Measurements from ENCODE around the gene CD27. TPM values are rescaled to one million over a fixed set of nuclear protein-coding genes. Genes with fewer than 3 reads are reported as not detected.
A peak's percentile ranks its signal among the peaks of the same experiment; 100 is the strongest.
"Not testable (repeated sequence)": the region's sequence is repeated elsewhere in the genome, so short reads cannot be mapped to it uniquely, and the experiment has no call there.

Gene CD27
- total RNA-seq, 3 donors from 2014 or later: 52.3 to 100 (median 89.8) TPM

DNA sequence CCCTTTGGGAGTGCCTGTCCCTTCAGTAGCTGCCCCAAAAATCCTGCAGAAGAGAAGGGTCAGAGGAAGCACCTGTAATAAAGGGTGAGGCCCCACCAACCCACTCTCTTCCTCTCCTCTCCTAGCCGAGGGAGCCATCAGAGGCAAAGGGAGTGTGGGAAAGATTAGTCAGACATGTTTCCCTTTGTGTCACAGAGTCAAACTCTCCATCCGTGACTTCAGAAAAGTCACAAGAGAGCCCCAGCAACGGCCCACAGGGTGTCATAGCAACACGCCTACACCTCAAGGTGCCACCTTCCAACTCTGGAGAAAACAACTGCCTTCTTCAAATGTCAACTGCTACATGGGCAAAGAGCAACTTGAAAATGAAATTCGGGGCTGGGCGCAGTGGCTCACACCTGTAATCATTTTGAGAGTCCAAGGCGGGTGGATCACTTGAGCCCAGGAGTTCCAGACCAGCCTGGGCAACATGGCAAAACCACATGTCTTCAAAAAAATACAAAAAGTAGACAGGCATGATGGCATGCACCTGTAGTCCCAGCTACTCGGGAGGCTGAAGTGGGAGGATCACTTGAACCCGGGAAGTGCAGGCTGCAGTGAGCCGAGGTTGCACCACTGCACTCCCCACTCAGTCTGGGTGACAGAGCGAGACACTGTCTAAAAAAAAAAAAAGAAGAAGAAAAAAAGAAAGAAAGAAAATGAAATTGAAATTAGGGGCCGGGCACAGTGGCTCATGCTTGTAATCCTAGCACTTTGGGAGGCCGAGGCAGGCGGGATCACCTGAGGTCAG, 17.7 kb upstream of the CD27 start:
- Mint-ChIP-seq H3K27me3 (ENCODE audit: low read depth) (no peaks in the 10 kb centered on the region), H3K4me1 (ENCODE audit: low read depth) (peaks cover 67% of the 10 kb centered on the region), H3K36me3 (ENCODE audit: insufficient read depth) (no peaks in the 10 kb centered on the region), H3K4me3 (peak overlapping the region; percentile 80), H3K9me3 (no peaks in the 10 kb centered on the region)
- peak; percentile 82 to 88 for ATAC-seq
- peak; percentile 90 for DNase-seq

DNA sequence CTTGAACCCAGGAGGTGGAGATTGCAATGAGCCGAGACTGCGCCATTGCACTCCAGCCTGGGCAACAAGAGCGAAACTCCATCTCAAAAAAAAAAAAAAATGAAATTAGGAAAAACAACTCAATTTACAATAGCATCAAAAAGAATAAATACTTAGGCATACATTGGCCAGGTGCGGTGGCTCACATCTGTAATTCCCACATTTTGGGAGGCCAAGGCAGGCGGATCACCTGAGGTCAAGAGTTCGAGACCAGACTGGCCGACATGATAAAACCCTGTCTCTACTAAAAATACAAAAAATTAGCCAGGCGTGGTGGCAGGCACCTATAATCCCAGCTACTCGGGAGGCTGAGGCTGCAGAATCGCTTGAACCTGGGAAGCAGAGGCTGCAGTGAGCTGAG, 17.0 kb upstream of the CD27 start:
- not testable (repeated sequence) for H3K27me3 Mint-ChIP-seq (ENCODE audit: low read depth); H3K36me3 Mint-ChIP-seq (ENCODE audit: insufficient read depth); DNase-seq; H3K9me3 Mint-ChIP-seq; ATAC-seq
- Mint-ChIP-seq H3K4me1 (ENCODE audit: low read depth) (peaks cover 71% of the 10 kb centered on the region), H3K4me3 (peak overlapping the region; percentile 80)

DNA sequence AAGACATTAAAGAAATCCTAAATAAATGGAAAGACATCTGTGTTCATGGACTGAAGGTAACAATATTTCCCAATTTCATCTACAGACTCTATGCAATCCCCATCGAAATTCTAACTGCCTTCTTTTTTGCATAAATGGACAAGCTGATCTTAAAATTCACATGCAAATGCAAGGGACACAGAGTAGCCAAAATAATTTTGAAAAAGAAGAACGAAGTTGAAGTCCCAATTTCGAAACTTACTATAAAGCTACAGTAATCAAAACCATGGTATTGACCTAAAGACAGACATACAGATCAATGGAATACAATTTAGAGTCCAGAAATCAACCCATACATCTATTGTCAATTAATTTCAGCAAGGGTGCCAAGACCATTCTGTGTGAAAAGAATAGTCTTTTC, 16.4 kb upstream of the CD27 start:
- DNase-seq (no peak), ATAC-seq (no peak)
- H3K4me3 Mint-ChIP-seq: no peak overlapping the region

GRCh38 chr12:6430124-6430989, 14.4 kb upstream of the CD27 start:
- Mint-ChIP-seq H3K27me3 (ENCODE audit: low read depth) (no peaks in the 10 kb centered on the region), H3K9me3 (no peaks in the 10 kb centered on the region), H3K36me3 (ENCODE audit: insufficient read depth) (no peaks in the 10 kb centered on the region), H3K4me3 (peak overlapping the region; percentile 16), H3K4me1 (ENCODE audit: low read depth) (peaks cover 71% of the 10 kb centered on the region)
- no peak for ATAC-seq
- peak; percentile 58 for DNase-seq

More for the DNA sequence above, 16.4 kb upstream of the CD27 start:
- H3K27me3 Mint-ChIP-seq (ENCODE audit: low read depth): no peaks in the 10 kb centered on the region
- peaks cover 72% of the 10 kb centered on the region for H3K4me1 Mint-ChIP-seq (ENCODE audit: low read depth)
- no peaks in the 10 kb centered on the region for H3K9me3 Mint-ChIP-seq
- H3K36me3 Mint-ChIP-seq (ENCODE audit: insufficient read depth): no peaks in the 10 kb centered on the region

DNA sequence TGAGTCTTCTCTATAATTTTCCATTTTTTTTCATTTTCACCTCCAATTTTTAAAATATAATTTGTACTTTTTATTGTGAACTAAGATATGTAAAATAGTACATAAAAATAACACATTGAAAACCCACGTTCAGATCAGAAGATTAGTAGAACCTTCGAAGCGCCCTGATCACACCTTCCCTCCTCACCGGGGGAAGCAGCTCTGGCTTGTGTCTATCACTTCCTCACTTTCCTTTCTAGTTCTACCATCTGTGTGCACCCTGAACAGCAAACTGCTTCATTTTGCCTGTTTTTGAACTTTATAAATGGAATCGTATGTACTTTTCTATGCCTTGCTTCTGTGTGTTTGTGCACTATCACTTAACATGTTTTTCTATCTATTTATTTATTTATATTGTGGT, 11.8 kb upstream of the CD27 start:
- H3K27me3 Mint-ChIP-seq (ENCODE audit: low read depth): no peaks in the 10 kb centered on the region
- H3K36me3 Mint-ChIP-seq (ENCODE audit: insufficient read depth): no peaks in the 10 kb centered on the region
- DNase-seq (no peak), ATAC-seq (peak in 1 of 2 donors; percentile 19)
- no peak overlapping the region for H3K4me3 Mint-ChIP-seq
- peaks cover 47% of the 10 kb centered on the region for H3K4me1 Mint-ChIP-seq (ENCODE audit: low read depth)
- no peaks in the 10 kb centered on the region for H3K9me3 Mint-ChIP-seq

DNA sequence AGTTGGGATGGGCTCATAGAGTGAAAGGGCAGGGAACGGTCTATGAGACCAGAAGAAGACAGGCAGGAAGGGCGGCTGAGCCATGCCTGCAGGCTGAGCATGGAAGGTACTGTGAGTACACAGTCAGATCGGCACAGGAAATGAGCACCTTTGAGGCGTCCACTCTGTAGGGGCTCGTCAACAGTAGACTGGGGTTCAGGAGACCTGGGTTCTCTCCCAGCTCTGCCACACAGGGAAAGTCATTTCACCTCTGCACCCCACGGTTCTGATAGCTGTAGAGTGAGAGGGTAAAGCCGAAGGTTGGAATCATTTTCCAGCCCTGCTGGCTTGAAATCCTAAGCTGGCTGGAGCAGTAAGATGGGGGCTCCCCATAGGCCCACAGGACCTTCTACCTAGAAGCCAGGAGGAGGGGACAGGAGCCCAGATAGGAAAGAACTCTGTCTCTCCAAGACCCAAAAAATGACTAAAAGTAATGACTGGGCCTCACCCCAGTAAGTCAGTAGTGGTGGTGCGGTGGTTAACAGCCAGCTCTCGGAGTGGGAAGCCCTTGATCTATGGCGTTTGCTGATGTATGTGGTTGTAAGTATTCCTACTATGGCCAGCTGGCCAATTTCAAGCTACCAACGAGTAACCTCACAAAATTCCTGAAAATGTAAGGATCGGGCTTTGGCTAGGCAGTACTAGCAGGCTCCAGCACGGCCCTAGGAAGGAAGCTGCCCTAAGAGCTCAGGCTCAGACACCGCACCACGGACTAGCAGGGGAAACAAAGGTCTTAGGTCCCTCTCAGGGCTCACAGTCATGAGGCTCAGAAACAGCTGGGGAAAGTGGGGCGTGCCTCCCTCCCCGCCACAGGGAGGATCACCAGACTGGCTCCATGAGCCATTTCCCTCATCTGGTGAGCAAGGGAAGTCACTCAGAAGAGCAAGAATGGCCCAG, 10.3 kb upstream of the CD27 start:
- Mint-ChIP-seq H3K27me3 (ENCODE audit: low read depth) (no peaks in the 10 kb centered on the region), H3K9me3 (no peaks in the 10 kb centered on the region), H3K4me3 (peak overlapping the region; percentile 53), H3K4me1 (ENCODE audit: low read depth) (peaks cover 44% of the 10 kb centered on the region), H3K36me3 (ENCODE audit: insufficient read depth) (no peaks in the 10 kb centered on the region)
- DNase-seq (no peak), ATAC-seq (peak; percentile 81 to 82)

DNA sequence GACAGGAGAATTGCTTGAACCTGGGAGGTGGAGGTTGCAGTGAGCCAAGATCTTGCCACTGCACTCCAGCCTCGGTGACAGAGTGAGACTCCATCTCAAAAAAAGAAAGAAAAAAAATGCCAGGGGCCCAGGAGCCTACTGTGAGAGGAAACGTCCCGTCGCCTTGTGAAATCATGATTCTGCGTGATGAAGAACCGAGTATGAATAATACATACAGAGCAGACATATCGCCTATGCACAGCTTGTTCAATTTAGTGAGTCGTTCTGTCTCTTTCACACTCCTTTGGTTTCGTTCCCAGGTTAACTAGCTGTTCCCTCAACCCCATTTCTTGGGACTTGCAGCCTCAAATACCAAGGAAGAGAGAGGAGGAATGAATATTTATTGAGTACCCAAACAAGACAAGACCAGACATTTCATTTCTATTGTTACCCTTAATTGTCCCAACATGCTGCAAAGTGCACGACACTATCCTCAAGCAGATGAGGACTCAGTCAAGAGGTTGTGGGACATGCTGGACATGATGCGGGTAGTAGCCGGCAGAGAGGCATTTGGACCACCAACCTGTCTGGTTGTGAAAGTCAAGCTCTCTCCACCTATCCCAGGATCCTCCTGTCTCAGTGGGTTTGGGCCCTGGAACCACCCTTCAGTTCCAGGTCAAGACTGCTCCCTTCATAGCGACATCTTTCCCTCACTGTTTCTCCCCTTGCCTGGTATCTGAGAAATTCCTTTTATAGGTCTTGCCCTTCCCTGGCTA, 8.6 kb upstream of the CD27 start:
- Mint-ChIP-seq H3K4me1 (ENCODE audit: low read depth) (peaks cover 32% of the 10 kb centered on the region), H3K36me3 (ENCODE audit: insufficient read depth) (no peaks in the 10 kb centered on the region), H3K4me3 (no peak overlapping the region), H3K27me3 (ENCODE audit: low read depth) (no peaks in the 10 kb centered on the region), H3K9me3 (no peaks in the 10 kb centered on the region)
- no peak for ATAC-seq
- no peak for DNase-seq

- H3K4me1 Mint-ChIP-seq (ENCODE audit: low read depth): peaks cover 35% of the 10 kb centered on the region
- no peaks in the 10 kb centered on the region for H3K36me3 Mint-ChIP-seq (ENCODE audit: insufficient read depth)
- H3K27me3 Mint-ChIP-seq (ENCODE audit: low read depth): no peaks in the 10 kb centered on the region
- ATAC-seq: no peak
- no peak for DNase-seq
- H3K4me3 Mint-ChIP-seq: no peak overlapping the region
- no peaks in the 10 kb centered on the region for H3K9me3 Mint-ChIP-seq
Measured at GRCh38 chr12:6437586-6437985, 7.2 kb upstream of the CD27 start.

- Mint-ChIP-seq H3K36me3 (ENCODE audit: insufficient read depth) (no peaks in the 10 kb centered on the region), H3K4me3 (no peak overlapping the region), H3K9me3 (no peaks in the 10 kb centered on the region), H3K27me3 (ENCODE audit: low read depth) (no peaks in the 10 kb centered on the region), H3K4me1 (ENCODE audit: low read depth) (peaks cover 36% of the 10 kb centered on the region)
- ATAC-seq (no peak), DNase-seq (no peak)
Measured at GRCh38 chr12:6438345-6438744, 6.4 kb upstream of the CD27 start.

- Mint-ChIP-seq H3K4me3 (no peak overlapping the region), H3K4me1 (ENCODE audit: low read depth) (peaks cover 43% of the 10 kb centered on the region)
Measured at GRCh38 chr12:6440391-6440790, 4.4 kb upstream of the CD27 start.

GRCh38 chr12:6442836-6443235, 1.9 kb upstream of the CD27 start:
- H3K27me3 Mint-ChIP-seq (ENCODE audit: low read depth): no peaks in the 10 kb centered on the region
- DNase-seq (no peak), ATAC-seq (no peak)
- peaks cover 64% of the 10 kb centered on the region for H3K4me1 Mint-ChIP-seq (ENCODE audit: low read depth)
- no peaks in the 10 kb centered on the region for H3K9me3 Mint-ChIP-seq
- H3K4me3 Mint-ChIP-seq: peak overlapping the region; percentile 33
- H3K36me3 Mint-ChIP-seq (ENCODE audit: insufficient read depth): no peaks in the 10 kb centered on the region

More at GRCh38 chr12:6440391-6440790, 4.4 kb upstream of the CD27 start:
- ATAC-seq: no peak
- Mint-ChIP-seq H3K9me3 (no peaks in the 10 kb centered on the region), H3K27me3 (ENCODE audit: low read depth) (no peaks in the 10 kb centered on the region), H3K36me3 (ENCODE audit: insufficient read depth) (no peaks in the 10 kb centered on the region)
- DNase-seq: no peak

GRCh38 chr12:6443361-6443983, 1.3 kb upstream of the CD27 start:
- ATAC-seq: peak; percentile 75 to 80
- H3K4me3 Mint-ChIP-seq: peak overlapping the region; percentile 90
- DNase-seq: no peak
- H3K4me1 Mint-ChIP-seq (ENCODE audit: low read depth): peaks cover 68% of the 10 kb centered on the region
- H3K36me3 Mint-ChIP-seq (ENCODE audit: insufficient read depth): no peaks in the 10 kb centered on the region
- H3K27me3 Mint-ChIP-seq (ENCODE audit: low read depth): no peaks in the 10 kb centered on the region
- H3K9me3 Mint-ChIP-seq: no peaks in the 10 kb centered on the region

- no peak for DNase-seq
- H3K27me3 Mint-ChIP-seq (ENCODE audit: low read depth): no peaks in the 10 kb centered on the region
- no peaks in the 10 kb centered on the region for H3K36me3 Mint-ChIP-seq (ENCODE audit: insufficient read depth)
- H3K4me3 Mint-ChIP-seq: peak overlapping the region; percentile 90
- H3K4me1 Mint-ChIP-seq (ENCODE audit: low read depth): peaks cover 67% of the 10 kb centered on the region
- no peak for ATAC-seq
- no peaks in the 10 kb centered on the region for H3K9me3 Mint-ChIP-seq
Measured at GRCh38 chr12:6444031-6444430, 724 bp upstream of the CD27 start.
